ENCODE data around the gene TRPM2.

DNA sequence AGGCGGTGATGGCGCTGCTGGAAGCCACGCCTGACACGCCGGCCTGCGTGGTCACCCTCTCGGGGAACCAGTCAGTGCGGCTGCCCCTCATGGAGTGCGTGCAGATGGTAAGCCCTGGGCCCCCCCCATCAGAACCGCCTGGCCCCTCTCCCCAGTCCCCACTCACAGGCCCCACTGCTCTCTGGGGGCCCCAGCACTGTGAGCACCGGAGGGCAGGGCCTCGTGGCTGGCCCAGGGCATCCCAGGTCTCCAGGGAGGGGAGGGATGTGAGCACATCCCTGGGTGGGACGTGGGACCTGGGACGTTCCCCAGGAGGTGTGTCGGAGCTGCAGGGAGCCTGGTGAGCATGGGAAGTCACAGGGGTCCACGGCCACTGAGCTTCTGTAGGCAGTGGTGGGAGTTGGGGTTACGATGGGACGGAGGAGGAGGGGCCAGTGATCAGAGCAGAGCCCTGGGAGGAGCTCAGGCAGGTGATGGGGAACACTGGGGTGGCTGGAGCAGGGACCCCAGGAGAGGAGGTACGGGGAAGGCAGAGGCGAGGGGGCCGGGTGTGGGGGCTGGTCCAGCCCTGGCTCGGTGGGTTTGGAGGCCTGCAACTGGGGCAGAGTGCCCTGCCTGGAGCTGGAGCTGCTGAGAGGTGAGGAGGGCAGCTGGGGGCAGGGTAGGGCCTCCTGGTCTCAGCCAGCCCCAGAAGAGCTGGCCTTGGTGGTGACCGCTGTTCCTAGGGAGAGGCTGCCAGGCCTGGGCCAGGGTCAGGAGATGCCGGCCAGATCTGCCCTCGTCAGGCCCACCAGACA lies 34.7 kb upstream of the TRPM2 start:
- TF ChIP-seq, protein P1, sequence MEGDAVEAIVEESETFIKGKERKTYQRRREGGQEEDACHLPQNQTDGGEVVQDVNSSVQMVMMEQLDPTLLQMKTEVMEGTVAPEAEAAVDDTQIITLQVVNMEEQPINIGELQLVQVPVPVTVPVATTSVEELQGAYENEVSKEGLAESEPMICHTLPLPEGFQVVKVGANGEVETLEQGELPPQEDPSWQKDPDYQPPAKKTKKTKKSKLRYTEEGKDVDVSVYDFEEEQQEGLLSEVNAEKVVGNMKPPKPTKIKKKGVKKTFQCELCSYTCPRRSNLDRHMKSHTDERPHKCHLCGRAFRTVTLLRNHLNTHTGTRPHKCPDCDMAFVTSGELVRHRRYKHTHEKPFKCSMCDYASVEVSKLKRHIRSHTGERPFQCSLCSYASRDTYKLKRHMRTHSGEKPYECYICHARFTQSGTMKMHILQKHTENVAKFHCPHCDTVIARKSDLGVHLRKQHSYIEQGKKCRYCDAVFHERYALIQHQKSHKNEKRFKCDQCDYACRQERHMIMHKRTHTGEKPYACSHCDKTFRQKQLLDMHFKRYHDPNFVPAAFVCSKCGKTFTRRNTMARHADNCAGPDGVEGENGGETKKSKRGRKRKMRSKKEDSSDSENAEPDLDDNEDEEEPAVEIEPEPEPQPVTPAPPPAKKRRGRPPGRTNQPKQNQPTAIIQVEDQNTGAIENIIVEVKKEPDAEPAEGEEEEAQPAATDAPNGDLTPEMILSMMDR (IDR thresholded peaks at IDR 0.05; ENCODE audit: borderline replicate concordance, extremely low read depth, low read length, poor library complexity, severe bottlenecking), result no peak
- TF ChIP-seq EZH2 (IDR thresholded peaks at IDR 0.05; ENCODE audit: borderline replicate concordance, low read depth, low read length, severe bottlenecking), result no peak

Measured in DND-41 (cell line).